Bronchial epithelial cell (primary cell): ENCODE data around the gene BTBD1. TPM values are rescaled to one million over a fixed set of nuclear protein-coding genes. Genes with fewer than 3 reads are reported as not detected.

Experiments
- DNase-seq: peaks from one replicate; pipeline ENCODE4 v3.0.0-alpha.2; 2010; ENCODE audit warnings: low read depth
- FAIRE-seq: peaks from 2 replicates; lab custom pipeline; 2011; peaks lifted over from hg19 to GRCh38; lab: Jason Lieb, UNC
- H3K27me3 ChIP-seq: 2 replicates; pipeline ENCODE4 v1.5.1; 2011; ENCODE audit warnings: low read length; ENCODE audit not compliant: control insufficient read depth, insufficient read depth
- H3K36me3 ChIP-seq: 2 replicates; pipeline ENCODE4 v1.5.1; 2011; ENCODE audit warnings: low read length; ENCODE audit not compliant: control insufficient read depth, insufficient read depth
- H3K4me3 ChIP-seq: 2 replicates; pipeline ENCODE4 v1.5.1; 2011; ENCODE audit warnings: mild to moderate bottlenecking, low read depth, low read length, control low read depth
- CTCF ChIP-seq: IDR thresholded peaks from 2 replicates; pipeline ENCODE4 v1.5.1; 2011; ENCODE audit warnings: mild to moderate bottlenecking, moderate library complexity, low read length, control low read depth, inconsistent platforms; ENCODE audit not compliant: insufficient read depth, severe bottlenecking
- total RNA-seq: library from RNA; depleted of rRNA; stranded (reverse); fragments of >200 nt; gene quantifications from 2 replicates; pipeline ENCODE4 v1.2.1, GENCODE V29; 2014

Gene BTBD1
- total RNA-seq, 1 donor from 2014 or later = 78.2 TPM

- no peak for FAIRE-seq
- no peak for DNase-seq
- Histone ChIP-seq H3K4me3 (no peak overlapping the region), H3K27me3 (no peaks in the 10 kb centered on the region), H3K36me3 (no peaks in the 10 kb centered on the region)
- no peak for TF ChIP-seq CTCF
These were observed 96.4 kb downstream of the BTBD1 start for GRCh38 chr15:82970696-82971095.

GRCh38 chr15:82970078-82970686 lies 96.9 kb downstream of the BTBD1 start:
- Histone ChIP-seq H3K36me3 (no peaks in the 10 kb centered on the region), H3K4me3 (no peak overlapping the region), H3K27me3 (no peaks in the 10 kb centered on the region)
- FAIRE-seq (no peak), DNase-seq (no peak)
- TF ChIP-seq CTCF = no peak

GRCh38 chr15:82969353-82969752 lies 97.7 kb downstream of the BTBD1 start:
- no peak for DNase-seq
- no peak for FAIRE-seq
- no peak for TF ChIP-seq CTCF
- Histone ChIP-seq H3K27me3 (no peaks in the 10 kb centered on the region), H3K4me3 (no peak overlapping the region), H3K36me3 (no peaks in the 10 kb centered on the region)

- DNase-seq (no peak), FAIRE-seq (no peak)
- no peak for TF ChIP-seq CTCF
- H3K4me3 ChIP-seq = no peak overlapping the region
- H3K36me3 ChIP-seq = no peaks in the 10 kb centered on the region
- H3K27me3 ChIP-seq = no peaks in the 10 kb centered on the region
These were observed 99.0 kb downstream of the BTBD1 start for GRCh38 chr15:82968066-82968465.

- Histone ChIP-seq H3K4me3 (no peak overlapping the region), H3K36me3 (no peaks in the 10 kb centered on the region), H3K27me3 (no peaks in the 10 kb centered on the region)
- DNase-seq (no peak), FAIRE-seq (no peak)
- no peak for TF ChIP-seq CTCF
These were observed 100.4 kb downstream of the BTBD1 start for GRCh38 chr15:82966671-82967071.

Other genes with a start within 250 kb of the BTBD1 start
- gene HOMER2, start 114.5 kb downstream of the BTBD1 start, total RNA-seq = 75.3 and 108 TPM in 2 replicates
- gene RAMAC, start 81.0 kb downstream of the BTBD1 start, total RNA-seq = 83.7 and 100 TPM in 2 replicates
- 5.5 and 12.8 TPM in 2 replicates for gene C15orf40, start 55.6 kb downstream of the BTBD1 start, total RNA-seq
- gene TM6SF1, start 40.4 kb upstream of the BTBD1 start, total RNA-seq = 2.6 and 3.1 TPM in 2 replicates
- gene HDGFL3, start 140.6 kb upstream of the BTBD1 start, total RNA-seq = 28.7 and 39.8 TPM in 2 replicates
- 37.6 and 74.2 TPM in 2 replicates for gene BNC1, start 217.4 kb upstream of the BTBD1 start, total RNA-seq